ENCODE measurements around the gene ADIPOR2.
"Not testable (repeated sequence)": the region's sequence is repeated elsewhere in the genome, so short reads cannot be mapped to it uniquely, and the experiment has no call there.

Gene ADIPOR2

DNA sequence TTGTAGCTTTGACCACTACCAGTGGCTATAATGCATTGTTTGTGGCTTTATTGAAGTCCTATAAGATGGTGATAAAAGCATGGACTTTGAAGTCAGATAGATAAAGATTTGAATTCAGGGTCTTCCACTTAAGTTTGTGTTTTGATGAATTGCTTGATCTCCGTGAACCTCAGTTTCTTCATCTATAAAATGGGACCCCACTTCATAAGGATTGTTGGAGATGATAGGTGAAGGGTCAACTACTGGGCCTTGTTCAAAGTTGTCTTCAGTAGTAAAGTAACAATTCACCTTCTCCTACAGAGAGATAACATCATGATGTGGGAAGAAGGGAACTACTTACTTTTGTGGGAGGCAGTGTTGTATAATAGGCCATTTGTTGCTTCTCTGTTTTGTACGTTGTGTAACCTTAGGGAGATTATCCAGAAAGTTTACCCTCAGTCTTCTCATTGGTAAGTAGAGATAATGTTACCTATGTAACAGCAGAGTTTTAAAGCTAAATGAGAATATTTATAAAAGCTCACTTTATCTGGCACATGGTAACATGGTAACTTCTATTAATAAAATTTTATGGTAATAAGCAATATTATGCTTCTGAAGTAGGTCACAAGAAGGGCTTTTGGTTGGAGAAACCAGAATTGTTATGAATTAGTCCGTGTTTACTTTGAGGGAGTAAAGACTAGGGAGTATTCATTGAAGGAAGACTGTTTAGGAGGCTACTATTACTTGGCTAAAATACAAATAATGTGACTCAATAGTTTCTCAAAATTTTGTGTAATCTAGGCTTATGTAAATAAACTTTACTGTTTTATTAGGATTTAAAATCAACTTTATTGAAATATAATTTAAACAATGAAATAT, 15.1 kb downstream of the ADIPOR2 start:
- no peaks in the 10 kb centered on the region for H3K9me3 Mint-ChIP-seq
- H3K4me1 Mint-ChIP-seq (ENCODE audit: low read depth): peaks cover 23% of the 10 kb centered on the region
- no peak overlapping the region for H3K27ac Mint-ChIP-seq
- H3K36me3 Mint-ChIP-seq (ENCODE audit: low read depth): peaks cover 7% of the 10 kb centered on the region
- H3K4me3 Mint-ChIP-seq: no peak overlapping the region
- H3K27me3 Mint-ChIP-seq (ENCODE audit: low read depth): no peaks in the 10 kb centered on the region

DNA sequence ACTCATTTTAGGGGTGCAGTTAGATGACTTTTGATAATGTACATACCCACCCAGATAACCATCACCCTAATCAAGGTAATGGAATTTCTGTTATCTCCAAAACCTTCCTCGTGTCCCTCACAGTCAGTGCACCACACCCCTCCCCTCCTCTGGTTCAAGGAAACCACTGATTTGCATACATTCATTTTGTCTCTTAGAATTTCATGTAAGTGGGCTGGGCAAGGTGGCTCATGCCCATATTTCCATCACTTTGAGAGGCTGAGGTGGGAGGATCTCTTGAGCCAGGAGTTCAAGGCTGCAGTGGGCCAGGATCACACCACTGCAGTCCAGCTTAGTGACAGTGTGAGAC, 15.7 kb downstream of the ADIPOR2 start:
- peaks cover 9% of the 10 kb centered on the region for H3K36me3 Mint-ChIP-seq (ENCODE audit: low read depth)
- peaks cover 25% of the 10 kb centered on the region for H3K4me1 Mint-ChIP-seq (ENCODE audit: low read depth)
- H3K27me3 Mint-ChIP-seq (ENCODE audit: low read depth): no peaks in the 10 kb centered on the region
- no peak overlapping the region for H3K4me3 Mint-ChIP-seq
- H3K27ac Mint-ChIP-seq: no peak overlapping the region
- H3K9me3 Mint-ChIP-seq: no peaks in the 10 kb centered on the region

DNA sequence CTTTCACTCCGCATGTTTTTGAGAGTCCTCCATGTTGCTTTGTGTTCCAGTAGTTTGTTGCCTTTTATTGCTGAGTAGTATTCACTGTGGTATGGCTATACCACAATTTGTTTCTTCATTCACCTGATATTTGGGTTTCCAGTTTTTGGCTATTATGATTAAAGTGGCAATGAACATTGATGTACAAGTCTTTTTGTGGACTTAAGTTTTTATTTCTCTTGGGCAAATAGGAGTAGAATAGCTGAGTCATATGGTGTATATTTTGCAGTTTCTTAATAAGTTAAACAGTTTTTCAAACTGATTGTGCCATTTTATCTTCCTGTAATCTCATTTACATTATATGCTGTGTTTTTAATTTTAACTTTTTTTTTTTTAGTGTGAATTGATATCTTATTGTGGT, 16.2 kb downstream of the ADIPOR2 start:
- peaks cover 9% of the 10 kb centered on the region for H3K36me3 Mint-ChIP-seq (ENCODE audit: low read depth)
- no peaks in the 10 kb centered on the region for H3K9me3 Mint-ChIP-seq
- no peak overlapping the region for H3K27ac Mint-ChIP-seq
- H3K27me3 Mint-ChIP-seq (ENCODE audit: low read depth): no peaks in the 10 kb centered on the region
- no peak overlapping the region for H3K4me3 Mint-ChIP-seq
- H3K4me1 Mint-ChIP-seq (ENCODE audit: low read depth): peaks cover 26% of the 10 kb centered on the region

DNA sequence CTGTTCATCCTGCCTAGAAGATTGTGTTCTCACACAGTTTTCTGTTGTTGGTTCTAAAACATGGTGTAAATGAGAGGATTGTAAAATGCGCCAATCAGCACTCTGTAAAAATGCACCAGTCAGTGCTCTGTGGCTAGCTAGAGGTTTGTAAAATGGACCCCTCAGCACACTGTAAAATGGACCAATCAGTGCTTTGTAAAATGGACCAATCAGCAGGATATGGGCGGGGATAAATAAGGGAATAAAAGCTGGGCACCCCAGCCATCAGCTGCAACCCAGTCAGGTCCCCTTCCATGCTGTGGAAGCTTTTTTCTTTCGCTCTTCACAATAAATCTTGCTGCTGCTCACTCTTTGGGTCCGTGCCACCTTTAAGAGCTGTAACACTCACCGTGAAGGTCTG, 19.1 kb downstream of the ADIPOR2 start:
- not testable (repeated sequence) for H3K9me3 Mint-ChIP-seq; H3K27ac Mint-ChIP-seq; H3K27me3 Mint-ChIP-seq (ENCODE audit: low read depth); H3K4me3 Mint-ChIP-seq
- H3K36me3 Mint-ChIP-seq (ENCODE audit: low read depth): peaks cover 29% of the 10 kb centered on the region
- H3K4me1 Mint-ChIP-seq (ENCODE audit: low read depth): peaks cover 22% of the 10 kb centered on the region

DNA sequence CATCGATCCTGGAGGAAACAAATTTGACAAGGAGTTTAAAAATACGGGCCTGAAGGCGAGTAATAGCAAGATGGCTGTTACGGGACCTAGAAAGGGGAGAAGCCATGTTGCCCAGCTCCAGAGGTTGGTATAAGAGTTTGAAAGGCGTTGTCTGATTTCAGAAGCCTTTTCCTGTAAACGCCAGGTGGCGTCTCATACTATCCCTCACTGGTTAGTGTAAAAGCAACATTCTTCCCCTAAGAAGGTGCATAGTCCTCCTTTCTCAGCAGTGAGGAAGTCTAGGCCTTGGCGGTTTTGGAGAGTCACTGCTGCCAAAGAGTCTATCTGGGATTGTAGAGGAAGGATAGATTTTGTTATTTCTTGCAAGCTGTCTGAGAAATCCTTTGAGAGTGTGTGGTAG, 20.0 kb downstream of the ADIPOR2 start:
- H3K27ac Mint-ChIP-seq; H3K27me3 Mint-ChIP-seq (ENCODE audit: low read depth); H3K9me3 Mint-ChIP-seq; H3K4me3 Mint-ChIP-seq: not testable (repeated sequence)
- peaks cover 21% of the 10 kb centered on the region for H3K4me1 Mint-ChIP-seq (ENCODE audit: low read depth)
- peaks cover 31% of the 10 kb centered on the region for H3K36me3 Mint-ChIP-seq (ENCODE audit: low read depth)

DNA sequence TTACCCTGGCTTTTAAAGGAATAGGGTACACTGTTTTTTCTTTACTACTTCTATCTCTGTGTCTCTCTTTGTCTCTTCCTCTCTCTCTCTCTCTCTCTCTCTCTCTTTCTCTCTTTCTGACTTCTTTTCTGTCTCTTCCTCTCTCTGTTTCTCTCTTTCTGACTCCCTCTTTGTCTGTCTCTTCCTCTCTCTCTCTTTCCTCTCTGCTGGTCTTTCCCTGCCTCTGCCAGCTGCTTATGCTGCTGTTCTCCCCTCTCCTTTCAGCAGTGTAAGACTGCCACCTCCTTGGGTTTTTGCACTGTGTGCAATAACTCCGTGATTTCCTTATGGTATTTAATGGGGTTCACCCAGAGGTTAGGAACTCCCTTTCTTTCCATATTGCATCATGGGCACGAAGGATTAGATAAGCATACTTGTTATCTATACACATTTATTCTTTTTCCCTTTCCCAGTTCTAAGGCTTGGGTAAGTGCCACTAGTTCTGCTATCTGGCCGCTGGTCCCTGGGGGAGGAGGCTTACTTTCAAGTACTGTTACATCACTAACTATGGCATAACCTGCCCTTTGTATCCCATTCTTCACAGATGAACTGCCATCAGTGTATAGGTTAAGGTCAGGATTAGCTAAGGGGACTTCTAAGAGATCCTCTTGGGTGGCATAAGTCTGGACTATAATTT, 20.8 kb downstream of the ADIPOR2 start:
- Mint-ChIP-seq H3K36me3 (ENCODE audit: low read depth) (peaks cover 35% of the 10 kb centered on the region), H3K4me1 (ENCODE audit: low read depth) (peaks cover 19% of the 10 kb centered on the region)
- not testable (repeated sequence) for H3K4me3 Mint-ChIP-seq; H3K27ac Mint-ChIP-seq; H3K9me3 Mint-ChIP-seq; H3K27me3 Mint-ChIP-seq (ENCODE audit: low read depth)

DNA sequence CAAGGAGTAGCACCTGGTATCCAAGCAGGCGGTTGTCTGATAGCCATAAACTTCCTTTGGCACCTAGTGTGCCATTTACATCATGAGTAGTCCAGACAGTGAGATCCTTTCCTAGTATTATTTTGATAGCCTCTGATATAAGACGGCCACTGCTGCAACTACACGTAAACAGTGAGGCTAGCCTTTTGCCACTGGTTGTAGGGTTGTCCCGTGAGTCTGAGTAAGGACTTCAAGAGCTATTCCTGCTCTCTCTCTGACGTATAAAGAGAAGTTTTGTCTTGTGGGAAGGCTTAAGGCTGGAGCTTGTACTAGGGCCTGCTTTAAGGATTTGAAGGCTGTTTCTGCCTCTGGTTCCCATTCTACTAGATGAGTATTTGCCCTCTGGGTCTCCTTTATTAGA, 21.4 kb downstream of the ADIPOR2 start:
- H3K4me3 Mint-ChIP-seq; H3K9me3 Mint-ChIP-seq; H3K27me3 Mint-ChIP-seq (ENCODE audit: low read depth); H3K27ac Mint-ChIP-seq: not testable (repeated sequence)
- Mint-ChIP-seq H3K36me3 (ENCODE audit: low read depth) (peaks cover 32% of the 10 kb centered on the region), H3K4me1 (ENCODE audit: low read depth) (peaks cover 12% of the 10 kb centered on the region)

DNA sequence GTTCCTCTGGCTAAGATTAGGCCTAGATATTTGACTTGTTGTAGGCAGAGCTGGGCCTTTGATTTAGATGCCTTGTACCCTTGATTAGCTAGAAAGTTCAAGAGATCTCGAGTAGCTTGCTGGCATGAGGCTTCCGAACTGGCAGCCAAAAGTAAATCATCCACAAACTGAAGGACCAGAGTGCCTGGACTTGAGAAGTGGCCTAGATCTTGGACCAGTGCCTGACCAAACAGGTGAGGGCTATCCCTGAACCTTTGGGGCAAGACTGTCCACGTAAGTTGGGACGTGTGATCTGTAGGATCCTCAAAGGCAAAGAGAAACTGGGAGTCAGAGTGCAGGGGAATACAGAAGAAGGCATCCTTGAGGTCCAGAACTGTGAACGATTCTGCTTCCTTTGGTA, 22.0 kb downstream of the ADIPOR2 start:
- peaks cover 11% of the 10 kb centered on the region for H3K4me1 Mint-ChIP-seq (ENCODE audit: low read depth)
- not testable (repeated sequence) for H3K27me3 Mint-ChIP-seq (ENCODE audit: low read depth); H3K9me3 Mint-ChIP-seq; H3K4me3 Mint-ChIP-seq; H3K27ac Mint-ChIP-seq
- peaks cover 32% of the 10 kb centered on the region for H3K36me3 Mint-ChIP-seq (ENCODE audit: low read depth)

DNA sequence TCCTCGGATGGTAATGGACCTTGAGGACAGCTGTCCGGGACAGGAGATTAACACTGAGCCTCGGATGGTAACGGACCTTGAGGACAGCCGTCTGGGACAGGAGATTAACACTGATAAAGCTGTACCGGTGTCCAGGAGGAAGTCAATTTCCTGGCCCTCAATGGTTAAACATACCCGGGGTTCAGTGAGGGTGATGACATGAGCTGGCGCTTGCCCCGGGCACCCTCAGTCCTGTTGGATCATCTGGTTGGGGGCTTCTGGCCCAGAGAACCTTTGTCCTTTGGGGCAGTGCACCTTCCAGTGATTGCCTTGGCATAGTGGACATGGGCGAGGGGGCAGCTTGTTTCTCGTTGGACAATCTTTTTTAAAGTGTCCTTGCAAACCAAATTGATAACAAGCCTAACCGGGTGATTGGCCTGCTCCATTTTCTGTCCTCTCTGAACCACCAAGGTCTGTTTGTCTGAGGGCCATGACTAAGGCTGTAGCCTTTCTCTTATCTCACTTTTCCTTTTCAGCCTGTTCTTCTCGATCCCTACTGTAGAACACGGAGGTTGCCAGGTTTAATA, 23.0 kb downstream of the ADIPOR2 start:
- not testable (repeated sequence) for H3K9me3 Mint-ChIP-seq; H3K27me3 Mint-ChIP-seq (ENCODE audit: low read depth); H3K4me3 Mint-ChIP-seq; H3K27ac Mint-ChIP-seq
- peaks cover 11% of the 10 kb centered on the region for H3K4me1 Mint-ChIP-seq (ENCODE audit: low read depth)
- peaks cover 30% of the 10 kb centered on the region for H3K36me3 Mint-ChIP-seq (ENCODE audit: low read depth)

DNA sequence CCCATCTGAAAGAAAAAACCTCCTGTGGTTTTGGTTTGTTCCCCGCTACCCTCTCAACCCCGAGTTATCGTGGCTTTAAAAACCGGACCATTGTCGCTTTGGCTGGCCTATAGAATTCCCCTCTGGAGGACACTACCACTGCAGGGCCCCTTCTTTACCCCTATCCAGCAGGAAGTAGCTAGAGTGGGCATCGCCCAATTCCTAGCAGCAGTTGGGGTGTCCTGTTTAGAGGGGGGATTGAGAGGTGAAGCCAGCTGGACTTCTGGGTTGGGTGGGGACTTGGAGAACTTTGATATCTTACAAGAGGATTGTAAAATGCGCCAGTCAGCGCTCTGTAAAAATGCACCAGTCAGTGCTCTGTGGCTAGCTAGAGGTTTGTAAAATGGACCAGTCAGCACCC, 24.6 kb downstream of the ADIPOR2 start:
- peaks cover 27% of the 10 kb centered on the region for H3K36me3 Mint-ChIP-seq (ENCODE audit: low read depth)
- H3K4me1 Mint-ChIP-seq (ENCODE audit: low read depth): peaks cover 14% of the 10 kb centered on the region

DNA sequence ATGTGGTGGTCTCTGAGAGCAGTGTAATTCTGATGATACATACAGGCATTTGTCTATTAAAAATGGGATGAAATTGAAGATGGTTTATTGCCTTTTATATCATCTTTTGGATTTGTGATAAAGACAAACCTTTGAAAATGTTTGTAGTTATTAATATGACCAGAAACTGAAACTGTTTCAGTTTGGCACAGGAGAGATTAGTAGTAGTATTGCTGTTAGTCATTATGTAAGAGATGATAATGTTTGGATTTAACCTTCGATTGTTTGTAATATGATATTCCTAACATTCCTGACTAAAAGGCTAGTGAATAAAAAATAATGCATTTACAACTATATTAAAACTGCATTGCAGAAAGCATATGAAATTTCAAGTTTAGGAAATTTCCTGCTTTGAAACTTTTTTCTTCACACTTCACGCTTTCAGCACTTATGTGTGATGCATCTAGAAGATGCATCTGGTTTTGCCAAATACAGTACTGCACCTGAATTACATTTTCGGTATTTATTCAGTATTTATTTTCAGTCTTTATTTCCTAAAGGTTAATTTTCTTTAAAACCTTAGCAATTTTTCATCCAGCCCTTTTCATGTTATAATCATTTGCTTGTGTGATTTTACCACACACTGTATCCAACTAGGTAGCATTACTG, 25.5 kb downstream of the ADIPOR2 start:
- H3K9me3 Mint-ChIP-seq: peaks cover 9% of the 10 kb centered on the region
- peaks cover 27% of the 10 kb centered on the region for H3K36me3 Mint-ChIP-seq (ENCODE audit: low read depth)
- peaks cover 14% of the 10 kb centered on the region for H3K4me1 Mint-ChIP-seq (ENCODE audit: low read depth)
- H3K4me3 Mint-ChIP-seq: no peak overlapping the region
- H3K27ac Mint-ChIP-seq: no peak overlapping the region
- H3K27me3 Mint-ChIP-seq (ENCODE audit: low read depth): no peaks in the 10 kb centered on the region

More for the DNA sequence above, 24.6 kb downstream of the ADIPOR2 start:
- H3K27ac Mint-ChIP-seq; H3K27me3 Mint-ChIP-seq (ENCODE audit: low read depth); H3K9me3 Mint-ChIP-seq; H3K4me3 Mint-ChIP-seq: not testable (repeated sequence)

DNA sequence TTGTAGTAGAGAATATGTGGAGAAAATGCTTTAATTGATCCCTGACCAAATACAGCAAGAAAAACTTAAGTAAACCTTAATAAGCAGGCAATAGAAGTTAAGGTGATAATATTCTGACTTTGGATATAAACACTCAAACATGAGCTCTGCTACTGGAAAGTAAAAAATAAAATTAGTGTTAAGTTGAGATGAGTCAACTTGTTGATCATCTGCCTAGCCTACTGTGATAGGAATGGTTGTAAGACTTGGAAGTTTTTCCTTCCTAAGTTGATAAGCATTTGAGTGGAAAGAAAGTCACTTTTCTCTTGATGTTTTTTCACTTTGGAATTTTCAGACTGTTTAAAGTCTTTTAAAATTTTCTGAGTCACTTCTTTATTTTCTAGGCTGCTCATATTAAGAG, 26.0 kb downstream of the ADIPOR2 start:
- H3K4me1 Mint-ChIP-seq (ENCODE audit: low read depth): peaks cover 10% of the 10 kb centered on the region
- no peaks in the 10 kb centered on the region for H3K27me3 Mint-ChIP-seq (ENCODE audit: low read depth)
- H3K36me3 Mint-ChIP-seq (ENCODE audit: low read depth): peaks cover 25% of the 10 kb centered on the region
- no peak overlapping the region for H3K27ac Mint-ChIP-seq
- peaks cover 9% of the 10 kb centered on the region for H3K9me3 Mint-ChIP-seq
- H3K4me3 Mint-ChIP-seq: no peak overlapping the region

DNA sequence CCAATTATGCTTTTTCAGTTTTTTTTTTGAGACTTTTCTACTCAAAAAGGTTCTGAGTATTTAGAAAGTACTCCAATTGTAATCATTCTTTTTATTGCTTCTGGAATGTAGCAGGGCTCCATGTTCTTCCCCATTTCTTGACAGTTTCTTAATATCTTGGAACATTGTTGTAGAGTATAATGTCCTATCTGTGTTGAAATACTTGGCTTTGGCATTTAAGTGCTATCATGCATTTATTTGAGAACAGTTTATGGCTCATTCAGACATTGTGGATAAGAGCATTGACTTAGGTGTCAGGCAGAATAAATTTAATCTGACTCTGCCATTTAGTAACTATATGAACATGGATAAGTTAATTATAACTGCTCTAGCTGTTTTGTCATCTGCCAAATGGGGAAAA, 28.3 kb downstream of the ADIPOR2 start:
- H3K4me1 Mint-ChIP-seq (ENCODE audit: low read depth): peaks cover 10% of the 10 kb centered on the region
- no peak overlapping the region for H3K4me3 Mint-ChIP-seq
- peaks cover 15% of the 10 kb centered on the region for H3K36me3 Mint-ChIP-seq (ENCODE audit: low read depth)
- H3K27me3 Mint-ChIP-seq (ENCODE audit: low read depth): no peaks in the 10 kb centered on the region
- H3K27ac Mint-ChIP-seq: no peak overlapping the region
- H3K9me3 Mint-ChIP-seq: peaks cover 9% of the 10 kb centered on the region

DNA sequence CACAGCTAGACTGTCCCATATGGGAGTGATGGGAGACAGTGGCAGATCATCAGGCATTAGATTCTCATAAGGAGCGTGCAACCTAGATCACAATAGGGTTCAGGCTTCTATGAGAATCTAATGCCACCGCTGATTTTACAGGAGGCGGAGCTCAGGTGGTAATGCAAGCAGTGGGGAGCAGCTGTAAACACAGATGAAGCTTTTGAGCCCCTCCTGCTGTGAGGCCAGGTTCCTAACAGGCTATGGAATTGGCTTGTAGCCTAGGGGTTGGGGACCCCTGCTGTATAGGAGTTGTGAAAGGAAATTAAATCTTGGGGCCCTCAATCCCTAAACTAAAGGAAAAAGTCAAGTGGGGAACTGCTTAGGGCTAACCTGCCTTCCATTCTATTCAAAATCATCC, 29.6 kb downstream of the ADIPOR2 start:
- H3K36me3 Mint-ChIP-seq (ENCODE audit: low read depth): peaks cover 7% of the 10 kb centered on the region
- no peak overlapping the region for H3K27ac Mint-ChIP-seq
- no peaks in the 10 kb centered on the region for H3K27me3 Mint-ChIP-seq (ENCODE audit: low read depth)
- no peak overlapping the region for H3K4me3 Mint-ChIP-seq
- peaks cover 10% of the 10 kb centered on the region for H3K4me1 Mint-ChIP-seq (ENCODE audit: low read depth)
- peaks cover 4% of the 10 kb centered on the region for H3K9me3 Mint-ChIP-seq

DNA sequence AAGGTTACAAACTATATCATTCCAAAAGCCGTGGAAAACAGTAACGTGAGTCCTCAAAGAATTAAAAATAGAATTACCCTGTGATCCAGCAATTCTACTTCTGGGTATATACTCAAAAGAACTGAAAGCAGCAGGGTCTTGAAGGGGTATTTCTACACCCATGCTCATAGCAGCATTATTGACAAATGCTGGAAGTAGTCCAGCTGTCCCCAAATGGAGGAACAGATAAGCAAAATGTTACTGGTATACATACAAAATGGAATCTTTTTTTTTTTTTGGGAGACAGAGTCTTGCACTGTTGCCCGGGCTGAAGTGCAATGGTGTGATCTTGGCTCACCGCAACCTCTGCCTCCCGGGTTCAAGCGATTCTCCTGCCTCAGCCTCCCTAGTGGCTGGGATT, 32.9 kb downstream of the ADIPOR2 start:
- Mint-ChIP-seq H3K4me3 (no peak overlapping the region), H3K36me3 (ENCODE audit: low read depth) (peaks cover 6% of the 10 kb centered on the region), H3K27me3 (ENCODE audit: low read depth) (no peaks in the 10 kb centered on the region), H3K9me3 (no peaks in the 10 kb centered on the region), H3K4me1 (ENCODE audit: low read depth) (peaks cover 7% of the 10 kb centered on the region), H3K27ac (no peak overlapping the region)
